ENCODE measurements around the gene AAGAB. TPM values are rescaled to one million over a fixed set of nuclear protein-coding genes. Genes with fewer than 3 reads are reported as not detected.
"Not testable (repeated sequence)": the region's sequence is repeated elsewhere in the genome, so short reads cannot be mapped to it uniquely, and the experiment has no call there.

The AAGAB gene
- total and polyA plus RNA-seq, 5 donors from 2014 or later = 28.1 to 67.5 (median 54.3) TPM

DNA sequence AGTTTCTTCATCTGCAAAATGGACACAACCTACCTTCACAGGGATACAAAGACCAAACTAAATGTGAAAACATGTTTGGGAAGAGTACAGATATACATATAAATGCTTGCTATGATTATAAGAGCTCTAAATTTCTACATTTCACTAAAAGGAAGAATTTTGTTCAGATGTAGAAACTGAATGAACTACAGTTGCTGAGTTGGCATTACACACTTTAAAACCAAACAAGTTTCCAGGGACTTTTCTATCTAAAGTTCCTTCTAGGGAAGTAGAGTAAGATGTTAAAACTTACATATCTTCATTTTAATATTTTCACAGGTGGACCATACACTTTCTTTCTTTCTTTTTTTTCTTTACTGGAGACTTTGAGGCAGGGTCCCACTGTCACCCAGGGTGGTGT, 4.6 kb downstream of the AAGAB start:
- ATAC-seq (ENCODE audit: low read depth in 2 of 2) = no peak
- no peak overlapping the region for H3K27ac ChIP-seq (ENCODE audit: insufficient read depth, low read length, poor library complexity, severe bottlenecking)
- no peaks in the 10 kb centered on the region for H3K9me3 ChIP-seq (ENCODE audit: control insufficient read depth in 2 of 2, low read length in 2 of 2)
- Mint-ChIP-seq H3K9me3 (peaks cover 0 to 8% (median 2%) of the 10 kb centered on the region in 7 donors), H3K27me3 (peaks cover 6% of the 10 kb centered on the region), H3K4me1 (peaks cover 29 to 73% (median 53%) of the 10 kb centered on the region in 4 donors), H3K4me3 (no peak overlapping the region), H3K27ac (no peak overlapping the region), H3K36me3 (peaks cover 27% of the 10 kb centered on the region)
- peaks cover 25% of the 10 kb centered on the region for H3K4me1 ChIP-seq (ENCODE audit: control insufficient read depth, insufficient read depth, low read length, poor library complexity, severe bottlenecking)
- no peaks in the 10 kb centered on the region for H3K27me3 ChIP-seq (ENCODE audit: control insufficient read depth, insufficient read depth, low read length)
- H3K4me3 ChIP-seq (ENCODE audit: low read depth, low read length) = no peak overlapping the region
- peaks cover 3% of the 10 kb centered on the region for H3K36me3 ChIP-seq (ENCODE audit: control insufficient read depth, insufficient read depth, low read length)
- no peak for DNase-seq

DNA sequence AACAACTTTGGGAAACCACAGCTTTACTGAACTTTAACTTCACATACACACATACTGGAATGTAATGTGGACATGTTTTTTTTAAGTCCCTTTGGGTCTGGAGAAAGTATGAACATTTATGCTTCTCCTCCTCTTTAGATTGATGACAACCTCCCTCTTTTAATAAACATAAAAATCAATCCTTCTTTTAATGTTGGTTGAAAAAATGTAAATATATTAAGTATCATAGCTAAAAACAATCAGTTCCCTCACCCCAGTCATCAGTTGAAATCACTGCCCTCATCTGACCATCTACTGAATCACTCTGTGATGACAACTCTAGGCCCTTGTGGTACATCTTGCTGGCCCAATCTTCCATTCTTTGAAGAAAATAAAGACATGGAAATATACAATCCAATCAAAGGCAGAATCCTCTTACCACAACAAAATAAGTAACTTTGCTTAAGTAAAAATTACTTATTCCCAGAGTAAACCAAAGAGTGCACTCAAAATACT, 6.4 kb downstream of the AAGAB start:
- Mint-ChIP-seq H3K4me3 (no peak overlapping the region), H3K27ac (peak overlapping the region in 2 of 3 donors; percentile 1 to 62), H3K27me3 (peaks cover 4% of the 10 kb centered on the region), H3K4me1 (peaks cover 33 to 68% (median 48%) of the 10 kb centered on the region in 4 donors), H3K36me3 (peaks cover 31% of the 10 kb centered on the region), H3K9me3 (peaks cover 0 to 8% (median 2%) of the 10 kb centered on the region in 7 donors)
- H3K4me1 ChIP-seq (ENCODE audit: control insufficient read depth, insufficient read depth, low read length, poor library complexity, severe bottlenecking) = peaks cover 12% of the 10 kb centered on the region
- ATAC-seq (ENCODE audit: low read depth in 2 of 2) = no peak
- no peak overlapping the region for H3K27ac ChIP-seq (ENCODE audit: insufficient read depth, low read length, poor library complexity, severe bottlenecking)
- no peaks in the 10 kb centered on the region for H3K9me3 ChIP-seq (ENCODE audit: control insufficient read depth in 2 of 2, low read length in 2 of 2)
- no peak for DNase-seq
- no peaks in the 10 kb centered on the region for H3K27me3 ChIP-seq (ENCODE audit: control insufficient read depth, insufficient read depth, low read length)
- peaks cover 3% of the 10 kb centered on the region for H3K36me3 ChIP-seq (ENCODE audit: control insufficient read depth, insufficient read depth, low read length)
- no peak overlapping the region for H3K4me3 ChIP-seq (ENCODE audit: low read depth, low read length)

DNA sequence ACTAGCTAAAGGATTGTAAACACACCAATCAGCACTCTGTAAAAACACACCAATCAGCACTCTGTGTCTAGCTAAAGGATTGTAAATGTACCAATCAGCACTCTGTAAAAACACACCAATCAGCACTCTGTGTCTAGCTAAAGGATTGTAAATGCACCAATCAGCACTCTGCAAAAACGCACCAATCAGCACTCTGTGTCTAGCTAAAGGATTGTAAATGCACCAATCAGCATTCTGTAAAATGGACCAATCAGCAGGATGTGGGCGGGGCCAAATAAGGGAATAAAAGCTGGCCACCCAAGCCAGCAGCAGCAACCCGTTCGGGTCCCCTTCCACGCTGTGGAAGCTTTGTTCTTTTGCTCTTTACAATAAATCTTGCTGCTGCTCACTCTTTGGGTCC, 7.9 kb downstream of the AAGAB start:
- H3K36me3 ChIP-seq (ENCODE audit: control insufficient read depth, insufficient read depth, low read length); H3K27me3 Mint-ChIP-seq; H3K9me3 ChIP-seq (ENCODE audit: control insufficient read depth in 2 of 2, low read length in 2 of 2); ATAC-seq (ENCODE audit: low read depth in 2 of 2); H3K4me3 ChIP-seq (ENCODE audit: low read depth, low read length); H3K27ac ChIP-seq (ENCODE audit: insufficient read depth, low read length, poor library complexity, severe bottlenecking); H3K9me3 Mint-ChIP-seq; H3K27me3 ChIP-seq (ENCODE audit: control insufficient read depth, insufficient read depth, low read length); H3K27ac Mint-ChIP-seq; DNase-seq: not testable (repeated sequence)
- H3K4me1 Mint-ChIP-seq = peaks cover 34 to 67% (median 47%) of the 10 kb centered on the region in 4 donors
- peak overlapping the region in 1 of 4 donors; percentile 47 for H3K4me3 Mint-ChIP-seq
- H3K36me3 Mint-ChIP-seq = peaks cover 27% of the 10 kb centered on the region
- H3K4me1 ChIP-seq (ENCODE audit: control insufficient read depth, insufficient read depth, low read length, poor library complexity, severe bottlenecking) = peaks cover 16% of the 10 kb centered on the region

DNA sequence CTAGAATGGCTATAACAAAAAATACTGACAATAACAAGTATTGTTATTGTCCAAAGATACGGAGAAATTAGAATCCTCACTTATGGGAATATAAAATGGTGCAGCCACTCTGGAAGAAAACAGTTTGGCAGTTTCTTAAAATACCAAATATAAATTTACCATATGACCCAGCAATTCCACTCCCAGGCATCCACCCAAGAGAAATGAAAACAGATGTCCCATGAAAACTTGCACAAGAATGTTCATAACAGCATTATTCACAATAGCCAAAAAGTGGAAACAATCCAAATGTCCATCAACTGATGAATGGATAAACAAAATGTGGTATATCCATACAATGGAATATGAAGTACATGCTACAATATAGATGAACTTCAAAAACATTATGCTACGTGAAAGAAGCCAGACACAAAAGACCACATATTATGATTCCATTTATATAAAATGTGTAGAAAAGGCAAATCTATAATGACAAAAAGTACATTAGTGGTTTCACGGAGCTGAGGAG, 9.4 kb downstream of the AAGAB start:
- H3K9me3 Mint-ChIP-seq = peaks cover 0 to 8% (median 3%) of the 10 kb centered on the region in 7 donors
- H3K36me3 ChIP-seq (ENCODE audit: control insufficient read depth, insufficient read depth, low read length) = peaks cover 3% of the 10 kb centered on the region
- H3K27ac Mint-ChIP-seq = peak overlapping the region in 2 of 3 donors; percentile 11 to 42
- H3K4me3 Mint-ChIP-seq = peak overlapping the region in 1 of 4 donors; percentile 16
- H3K9me3 ChIP-seq (ENCODE audit: control insufficient read depth in 2 of 2, low read length in 2 of 2) = no peaks in the 10 kb centered on the region
- peaks cover 24% of the 10 kb centered on the region for H3K36me3 Mint-ChIP-seq
- peaks cover 31% of the 10 kb centered on the region for H3K4me1 ChIP-seq (ENCODE audit: control insufficient read depth, insufficient read depth, low read length, poor library complexity, severe bottlenecking)
- H3K4me1 Mint-ChIP-seq = peaks cover 46 to 70% (median 58%) of the 10 kb centered on the region in 4 donors
- no peak for ATAC-seq (ENCODE audit: low read depth in 2 of 2)
- no peak for DNase-seq
- H3K27me3 ChIP-seq (ENCODE audit: control insufficient read depth, insufficient read depth, low read length) = no peaks in the 10 kb centered on the region
- no peak overlapping the region for H3K4me3 ChIP-seq (ENCODE audit: low read depth, low read length)
- H3K27me3 Mint-ChIP-seq = peaks cover under 1% of the 10 kb centered on the region
- H3K27ac ChIP-seq (ENCODE audit: insufficient read depth, low read length, poor library complexity, severe bottlenecking) = no peak overlapping the region

DNA sequence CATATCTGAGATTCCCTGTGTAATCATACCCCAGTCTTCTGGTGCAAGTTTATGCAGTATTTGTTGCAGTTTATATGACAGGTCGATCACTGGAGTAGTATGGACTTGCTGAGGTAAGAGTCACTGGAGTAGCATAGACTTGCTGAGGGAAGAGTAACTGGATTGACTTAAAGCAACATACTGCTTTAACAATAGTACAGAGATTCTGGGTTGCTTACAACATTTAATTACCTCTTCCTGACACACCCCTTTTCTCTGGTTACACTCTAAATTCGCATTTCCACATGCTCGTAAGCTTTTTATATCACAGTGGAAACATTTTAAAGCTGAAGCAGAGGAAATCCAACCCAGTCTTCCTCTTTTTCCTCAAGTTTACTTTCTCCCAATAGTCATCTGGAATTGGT, 11.8 kb downstream of the AAGAB start:
- Histone ChIP-seq H3K27me3 (ENCODE audit: control insufficient read depth, insufficient read depth, low read length) (no peaks in the 10 kb centered on the region), H3K4me1 (ENCODE audit: control insufficient read depth, insufficient read depth, low read length, poor library complexity, severe bottlenecking) (peaks cover 29% of the 10 kb centered on the region), H3K27ac (ENCODE audit: insufficient read depth, low read length, poor library complexity, severe bottlenecking) (no peak overlapping the region), H3K36me3 (ENCODE audit: control insufficient read depth, insufficient read depth, low read length) (no peaks in the 10 kb centered on the region), H3K9me3 (ENCODE audit: control insufficient read depth in 2 of 2, low read length in 2 of 2) (no peaks in the 10 kb centered on the region), H3K4me3 (ENCODE audit: low read depth, low read length) (peak overlapping the region; percentile 58)
- peaks cover 24% of the 10 kb centered on the region for H3K36me3 Mint-ChIP-seq
- ATAC-seq (ENCODE audit: low read depth in 2 of 2) (no peak), DNase-seq (peak in 1 of 3 donors; percentile 29)
- no peaks in the 10 kb centered on the region for H3K27me3 Mint-ChIP-seq
- peak overlapping the region in 3 of 4 donors; percentile 22 to 67 (median 59) for H3K4me3 Mint-ChIP-seq
- H3K9me3 Mint-ChIP-seq = peaks cover 0 to 8% (median 3%) of the 10 kb centered on the region in 7 donors
- H3K27ac Mint-ChIP-seq = peak overlapping the region; percentile 51 to 82 (median 71)
- H3K4me1 Mint-ChIP-seq = peaks cover 43 to 59% (median 55%) of the 10 kb centered on the region in 4 donors

DNA sequence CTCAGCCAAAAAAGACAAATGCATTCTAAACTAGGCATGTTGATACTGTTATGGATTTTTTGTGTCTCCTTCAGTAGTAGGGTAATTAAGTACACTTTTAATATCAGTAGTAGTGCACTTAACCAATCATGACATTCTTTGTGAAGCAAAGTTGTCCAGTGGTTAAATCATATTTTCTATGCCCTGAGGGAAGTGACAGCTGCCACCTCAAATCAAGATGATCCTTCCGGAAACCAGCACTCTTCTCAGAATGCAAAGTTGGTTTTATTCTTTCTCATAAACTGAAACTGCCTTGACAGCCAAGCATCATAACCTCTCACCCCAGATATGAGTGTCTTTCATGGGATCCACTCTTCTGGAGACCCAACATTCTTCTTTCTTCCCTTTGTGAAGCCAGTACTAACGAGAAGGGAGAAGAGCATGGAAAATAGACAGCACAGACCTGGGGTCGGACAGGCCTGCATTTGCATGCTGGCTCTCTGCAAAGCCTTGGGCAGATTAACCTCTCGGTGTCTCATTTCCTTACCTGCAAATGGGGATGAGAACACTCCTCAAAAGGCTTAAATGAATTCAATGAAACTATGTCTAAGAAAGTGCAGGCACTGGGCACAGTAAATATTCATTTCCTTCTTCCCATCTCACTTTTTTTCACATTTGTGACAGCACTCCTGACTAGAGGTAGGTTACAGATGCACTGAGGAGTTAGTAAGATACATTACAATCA, 13.2 kb downstream of the AAGAB start:
- H3K4me1 Mint-ChIP-seq = peaks cover 49 to 66% (median 53%) of the 10 kb centered on the region in 4 donors

DNA sequence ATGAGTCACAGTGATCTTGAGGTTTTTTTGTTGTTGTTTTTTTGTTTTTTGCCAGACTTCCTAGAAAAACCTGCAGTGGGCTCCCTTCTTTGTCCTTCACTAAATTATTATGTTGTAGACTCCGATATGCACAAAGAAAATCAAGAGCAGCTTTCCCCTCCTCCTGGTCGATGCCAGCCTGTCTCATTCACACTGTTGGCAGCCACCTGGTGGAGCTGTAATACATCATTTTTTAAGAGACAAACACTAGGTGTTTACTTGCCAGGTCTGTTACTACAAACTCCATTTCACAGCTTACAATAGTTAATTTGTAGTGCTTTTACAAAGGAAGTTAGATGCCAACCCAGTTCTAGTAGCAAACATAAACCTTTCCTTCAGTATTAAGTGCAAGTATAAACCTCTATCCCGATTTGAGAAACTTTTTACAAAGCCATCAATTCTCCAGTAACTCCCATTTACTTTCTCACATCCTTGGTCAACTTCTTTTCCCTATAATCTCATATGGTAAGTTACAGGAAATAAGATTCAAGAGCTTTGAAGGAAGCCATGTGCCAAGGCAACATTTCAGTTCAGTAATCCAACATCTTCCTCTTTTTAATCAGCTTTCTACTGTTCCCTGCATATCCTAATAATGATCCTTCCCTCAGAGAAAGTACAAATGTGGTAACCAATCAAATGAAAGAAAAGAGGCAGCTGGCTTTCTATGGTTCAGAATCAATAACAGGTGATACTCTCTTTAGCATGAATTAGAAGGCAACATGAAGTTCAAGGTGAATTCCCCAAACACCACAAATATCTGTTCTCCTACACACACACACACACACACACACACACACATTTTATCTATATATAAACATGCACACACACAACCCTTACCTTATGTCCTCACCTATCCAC, 14.0 kb downstream of the AAGAB start:
- Histone ChIP-seq H3K9me3 (ENCODE audit: control insufficient read depth in 2 of 2, low read length in 2 of 2) (no peaks in the 10 kb centered on the region), H3K27me3 (ENCODE audit: control insufficient read depth, insufficient read depth, low read length) (no peaks in the 10 kb centered on the region), H3K36me3 (ENCODE audit: control insufficient read depth, insufficient read depth, low read length) (peaks cover 9% of the 10 kb centered on the region), H3K4me1 (ENCODE audit: control insufficient read depth, insufficient read depth, low read length, poor library complexity, severe bottlenecking) (peaks cover 29% of the 10 kb centered on the region), H3K4me3 (ENCODE audit: low read depth, low read length) (peak overlapping the region; percentile 71), H3K27ac (ENCODE audit: insufficient read depth, low read length, poor library complexity, severe bottlenecking) (peak overlapping the region; percentile 61)
- Mint-ChIP-seq H3K4me3 (peak overlapping the region; percentile 14 to 76 (median 58)), H3K27me3 (no peaks in the 10 kb centered on the region), H3K27ac (peak overlapping the region; percentile 91 to 97 (median 94)), H3K4me1 (peaks cover 45 to 65% (median 51%) of the 10 kb centered on the region in 4 donors), H3K36me3 (peaks cover 21% of the 10 kb centered on the region), H3K9me3 (peaks cover 0 to 3% (median 0%) of the 10 kb centered on the region in 7 donors)
- DNase-seq = peak in 2 of 3 donors; percentile 44 to 57
- peak; percentile 70 to 83 for ATAC-seq (ENCODE audit: low read depth in 2 of 2)

More for the DNA sequence above, 13.2 kb downstream of the AAGAB start:
- peak in 2 of 3 donors; percentile 15 to 81 for DNase-seq
- Mint-ChIP-seq H3K4me3 (peak overlapping the region; percentile 14 to 76 (median 62)), H3K36me3 (peaks cover 19% of the 10 kb centered on the region), H3K9me3 (peaks cover 0 to 3% (median 0%) of the 10 kb centered on the region in 7 donors), H3K27me3 (no peaks in the 10 kb centered on the region), H3K27ac (peak overlapping the region; percentile 91 to 97 (median 94))
- H3K27me3 ChIP-seq (ENCODE audit: control insufficient read depth, insufficient read depth, low read length) = no peaks in the 10 kb centered on the region
- H3K9me3 ChIP-seq (ENCODE audit: control insufficient read depth in 2 of 2, low read length in 2 of 2) = no peaks in the 10 kb centered on the region
- ATAC-seq (ENCODE audit: low read depth in 2 of 2) = peak; percentile 58 to 69
- H3K4me1 ChIP-seq (ENCODE audit: control insufficient read depth, insufficient read depth, low read length, poor library complexity, severe bottlenecking) = peaks cover 29% of the 10 kb centered on the region
- peak overlapping the region; percentile 61 for H3K27ac ChIP-seq (ENCODE audit: insufficient read depth, low read length, poor library complexity, severe bottlenecking)
- H3K4me3 ChIP-seq (ENCODE audit: low read depth, low read length) = peak overlapping the region; percentile 71
- H3K36me3 ChIP-seq (ENCODE audit: control insufficient read depth, insufficient read depth, low read length) = peaks cover 3% of the 10 kb centered on the region
